HG03469 (cell line): ENCODE measurements around the gene MICAL3.
"Not testable (repeated sequence)": the region's sequence is repeated elsewhere in the genome, so short reads cannot be mapped to it uniquely, and the experiment has no call there.

Experiments used
- ATAC-seq: cut with Tn5 transposase; IDR thresholded peaks from one replicate; pipeline ENCODE4 v1.9.1; 2021; ENCODE audit warnings: mild to moderate bottlenecking, moderate library complexity, moderate number of reproducible peaks; ENCODE audit not compliant: unreplicated experiment

Gene MICAL3

GRCh38 chr22:18024276-18024939 is at the start of gene MICAL3:
Gene MICAL3, minus strand, starts transcription at chr22:18024561. Its CDS starts 117,749 bp downstream, at chr22:17906812.
- ATAC-seq = peak; percentile 48

GRCh38 chr22:18073927-18074326 is 49.6 kb upstream of the MICAL3 start:
- not testable (repeated sequence) for ATAC-seq

GRCh38 chr22:18073467-18073866 is 49.1 kb upstream of the MICAL3 start:
- no peak for ATAC-seq

GRCh38 chr22:18071968-18072310 is 47.6 kb upstream of the MICAL3 start:
- ATAC-seq = no peak

GRCh38 chr22:18071307-18071967 is 47.1 kb upstream of the MICAL3 start:
- ATAC-seq = not testable (repeated sequence)

- ATAC-seq = no peak
Measured at GRCh38 chr22:18070556-18071306, 46.4 kb upstream of the MICAL3 start.

GRCh38 chr22:18070041-18070440 is 45.7 kb upstream of the MICAL3 start:
- no peak for ATAC-seq

- no peak for ATAC-seq
Measured at GRCh38 chr22:18069041-18069440, 44.7 kb upstream of the MICAL3 start.

GRCh38 chr22:18068381-18068988 is 44.1 kb upstream of the MICAL3 start:
- no peak for ATAC-seq

- no peak for ATAC-seq
Measured at GRCh38 chr22:18067548-18068341, 43.4 kb upstream of the MICAL3 start.

- ATAC-seq = no peak
Measured at GRCh38 chr22:18067121-18067520, 42.8 kb upstream of the MICAL3 start.

GRCh38 chr22:18066181-18066859 is 42.0 kb upstream of the MICAL3 start:
- no peak for ATAC-seq

GRCh38 chr22:18065256-18065655 is 40.9 kb upstream of the MICAL3 start:
- no peak for ATAC-seq

GRCh38 chr22:18064636-18065035 is 40.3 kb upstream of the MICAL3 start:
- no peak for ATAC-seq

- not testable (repeated sequence) for ATAC-seq
Measured at GRCh38 chr22:18063715-18064114, 39.4 kb upstream of the MICAL3 start.

- ATAC-seq = no peak
Measured at GRCh38 chr22:18063306-18063705, 38.9 kb upstream of the MICAL3 start.

GRCh38 chr22:18062421-18062820 is 38.1 kb upstream of the MICAL3 start:
- no peak for ATAC-seq

- ATAC-seq = no peak
Measured at GRCh38 chr22:18060646-18061620, 36.6 kb upstream of the MICAL3 start.

GRCh38 chr22:18059991-18060390 is 35.6 kb upstream of the MICAL3 start:
- ATAC-seq = no peak
